IMR-90 (cell line): ENCODE results near the gene IL22RA1.
A peak's percentile ranks its signal among the peaks of the same experiment; 100 is the strongest.

Experiments
- POLR2A ChIP-seq: IDR thresholded peaks from 2 replicates; pipeline ENCODE4 v1.6.1; 2012; ENCODE audit warnings: mild to moderate bottlenecking, low read depth, low read length
- RAD21 ChIP-seq: IDR thresholded peaks from 2 replicates; pipeline ENCODE4 v1.6.1; 2012; ENCODE audit warnings: low read length, improper control_type of control experiment
- RFX5 ChIP-seq: IDR thresholded peaks from 2 replicates; pipeline ENCODE4 v1.8.0; 2012; ENCODE audit warnings: low read depth, mild to moderate bottlenecking, low read length, moderate library complexity
- TF ChIP-seq, protein P1 (sequence below): conservative IDR thresholded peaks from 2 replicates; pipeline ENCODE4 v1.5.1; 2012; ENCODE audit warnings: mild to moderate bottlenecking, low read depth, low read length, improper control_type of control experiment
- TF ChIP-seq, protein P2 (sequence below): fragments of 150-350 bp; IDR thresholded peaks from 2 replicates; pipeline ENCODE4 v1.6.1; 2017; ENCODE audit warnings: mild to moderate bottlenecking, antibody characterized with exemption, low read length, low read depth

DNA sequence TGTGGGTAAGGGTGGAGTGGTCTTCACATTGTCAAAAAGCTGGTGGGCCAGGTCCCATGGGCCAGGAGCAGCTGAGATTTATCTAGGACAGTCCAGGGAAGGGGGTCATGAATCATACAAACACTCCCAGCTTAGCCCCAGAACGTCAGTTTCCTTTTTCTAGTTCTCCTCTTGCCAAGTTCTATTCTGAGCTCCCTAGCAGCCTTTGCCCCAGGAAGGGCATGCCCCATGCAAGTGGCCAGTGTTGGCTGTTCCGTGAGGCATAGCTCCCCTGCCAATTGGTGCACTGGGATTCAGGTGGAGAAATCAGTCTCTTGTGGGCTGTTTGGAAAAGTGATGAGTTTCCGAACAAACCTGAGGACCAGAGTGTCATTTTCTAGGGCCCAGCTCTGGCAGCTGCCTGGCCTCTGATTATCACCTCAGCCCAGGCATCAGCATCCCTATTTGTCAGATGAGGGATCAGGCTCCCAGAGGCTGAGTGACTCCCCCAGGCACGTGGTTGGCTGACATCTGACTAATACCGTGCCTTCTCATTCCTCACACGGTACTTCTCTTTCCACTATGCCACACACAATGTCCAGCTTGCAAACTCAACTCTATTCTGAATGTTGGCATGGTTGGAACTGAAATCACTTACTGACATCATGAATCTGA is 16.8 kb downstream of the IL22RA1 start:
- TF ChIP-seq, protein P1, sequence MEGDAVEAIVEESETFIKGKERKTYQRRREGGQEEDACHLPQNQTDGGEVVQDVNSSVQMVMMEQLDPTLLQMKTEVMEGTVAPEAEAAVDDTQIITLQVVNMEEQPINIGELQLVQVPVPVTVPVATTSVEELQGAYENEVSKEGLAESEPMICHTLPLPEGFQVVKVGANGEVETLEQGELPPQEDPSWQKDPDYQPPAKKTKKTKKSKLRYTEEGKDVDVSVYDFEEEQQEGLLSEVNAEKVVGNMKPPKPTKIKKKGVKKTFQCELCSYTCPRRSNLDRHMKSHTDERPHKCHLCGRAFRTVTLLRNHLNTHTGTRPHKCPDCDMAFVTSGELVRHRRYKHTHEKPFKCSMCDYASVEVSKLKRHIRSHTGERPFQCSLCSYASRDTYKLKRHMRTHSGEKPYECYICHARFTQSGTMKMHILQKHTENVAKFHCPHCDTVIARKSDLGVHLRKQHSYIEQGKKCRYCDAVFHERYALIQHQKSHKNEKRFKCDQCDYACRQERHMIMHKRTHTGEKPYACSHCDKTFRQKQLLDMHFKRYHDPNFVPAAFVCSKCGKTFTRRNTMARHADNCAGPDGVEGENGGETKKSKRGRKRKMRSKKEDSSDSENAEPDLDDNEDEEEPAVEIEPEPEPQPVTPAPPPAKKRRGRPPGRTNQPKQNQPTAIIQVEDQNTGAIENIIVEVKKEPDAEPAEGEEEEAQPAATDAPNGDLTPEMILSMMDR = no peak
- TF ChIP-seq RFX5 = no peak
- TF ChIP-seq, protein P2, sequence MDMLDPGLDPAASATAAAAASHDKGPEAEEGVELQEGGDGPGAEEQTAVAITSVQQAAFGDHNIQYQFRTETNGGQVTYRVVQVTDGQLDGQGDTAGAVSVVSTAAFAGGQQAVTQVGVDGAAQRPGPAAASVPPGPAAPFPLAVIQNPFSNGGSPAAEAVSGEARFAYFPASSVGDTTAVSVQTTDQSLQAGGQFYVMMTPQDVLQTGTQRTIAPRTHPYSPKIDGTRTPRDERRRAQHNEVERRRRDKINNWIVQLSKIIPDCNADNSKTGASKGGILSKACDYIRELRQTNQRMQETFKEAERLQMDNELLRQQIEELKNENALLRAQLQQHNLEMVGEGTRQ = peak; percentile 80
- TF ChIP-seq POLR2A = no peak
- TF ChIP-seq RAD21 = no peak
